NCI-H1105 treated with DMSO at 0.1 percent for 48 hours (cell line): ENCODE results near the gene KRT38.
"Not testable (repeated sequence)": the region's sequence is repeated elsewhere in the genome, so short reads cannot be mapped to it uniquely, and the experiment has no call there.

ENCODE experiments used
- DNase-seq: peaks from one replicate; lab custom pipeline; 2025; lab: John Stamatoyannopoulos, UW

The KRT38 gene

GRCh38 chr17:41395044-41395443, 45.7 kb downstream of the KRT38 start:
- DNase-seq = not testable (repeated sequence)

- DNase-seq = no peak
These were observed 46.4 kb downstream of the KRT38 start for GRCh38 chr17:41394254-41394996.

DNA sequence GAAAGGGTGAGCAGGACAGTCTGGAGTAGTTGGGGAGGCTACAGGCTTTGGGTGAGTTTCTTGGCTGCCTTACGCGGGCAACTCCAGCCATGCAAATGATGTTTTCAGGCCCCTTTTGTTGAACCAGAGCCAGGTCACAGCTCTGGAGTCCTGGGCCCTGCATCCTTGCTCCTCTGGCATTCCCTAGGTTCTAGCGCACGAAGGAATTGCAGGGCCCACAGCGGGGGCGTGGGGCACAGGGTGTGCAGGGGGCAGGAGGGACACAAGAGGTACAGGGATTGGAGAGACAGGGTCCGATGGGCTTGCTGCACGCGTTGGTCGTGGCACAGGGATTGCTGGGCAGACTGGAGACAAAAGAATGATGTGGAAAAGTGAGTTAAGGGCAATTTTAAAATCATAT, 47.0 kb downstream of the KRT38 start:
- no peak for DNase-seq

DNA sequence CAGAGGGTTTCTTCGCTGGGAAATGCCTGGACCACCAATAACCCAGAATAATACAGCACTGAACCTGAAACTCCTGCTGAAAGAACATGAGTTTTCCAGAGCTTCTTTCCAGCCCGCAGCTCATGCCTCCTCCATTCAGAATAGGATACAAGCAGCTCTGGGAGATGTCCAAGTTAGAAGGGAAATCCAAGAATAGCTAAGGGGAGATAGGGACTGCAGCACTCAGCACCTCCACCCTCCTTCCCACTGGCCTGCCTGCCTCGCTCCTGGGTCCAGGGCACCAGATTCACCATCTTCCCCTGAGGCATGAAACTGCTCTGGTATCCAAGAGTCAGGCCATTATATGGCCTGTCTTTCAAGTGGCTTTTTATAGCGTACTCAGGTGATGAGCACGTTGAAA, 47.5 kb downstream of the KRT38 start:
- DNase-seq = peak; percentile 14

DNA sequence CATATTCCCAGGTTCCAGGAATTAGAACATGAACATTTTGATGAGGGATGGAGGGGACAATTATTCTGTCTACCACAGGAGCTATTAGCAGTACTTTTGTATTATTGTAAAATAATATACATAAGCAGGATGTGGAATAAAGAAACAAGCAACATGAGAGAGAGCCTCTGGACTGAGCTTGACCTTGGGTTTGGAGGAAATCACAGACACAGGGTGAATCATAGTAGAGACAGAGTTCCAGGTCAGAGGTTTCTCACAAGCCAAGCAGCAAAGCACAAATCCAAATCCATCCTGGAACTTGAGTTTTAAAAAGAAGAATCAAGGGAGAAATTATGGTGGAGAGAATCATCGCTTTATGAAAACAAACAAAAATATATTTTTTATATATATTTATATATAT, 48.5 kb downstream of the KRT38 start:
- no peak for DNase-seq

DNA sequence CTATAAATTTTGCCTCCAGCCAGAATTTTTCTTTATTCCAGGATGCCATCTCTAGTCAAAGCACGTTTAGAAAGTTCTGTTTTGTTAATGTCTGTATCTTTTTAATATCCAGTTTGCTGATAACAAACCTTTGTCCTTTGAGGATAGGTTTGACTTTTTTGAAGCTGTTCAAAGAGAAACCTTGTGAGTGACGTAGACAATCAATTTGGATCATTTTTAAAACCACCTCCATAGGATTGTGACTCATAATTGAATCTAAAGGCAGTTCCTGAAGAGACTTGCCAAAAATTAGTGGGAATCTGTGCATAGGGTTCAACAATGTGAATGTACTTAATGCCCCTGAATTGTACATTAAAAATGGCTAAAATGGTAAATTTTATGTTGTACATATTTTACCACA, 49.2 kb downstream of the KRT38 start:
- DNase-seq = no peak

DNA sequence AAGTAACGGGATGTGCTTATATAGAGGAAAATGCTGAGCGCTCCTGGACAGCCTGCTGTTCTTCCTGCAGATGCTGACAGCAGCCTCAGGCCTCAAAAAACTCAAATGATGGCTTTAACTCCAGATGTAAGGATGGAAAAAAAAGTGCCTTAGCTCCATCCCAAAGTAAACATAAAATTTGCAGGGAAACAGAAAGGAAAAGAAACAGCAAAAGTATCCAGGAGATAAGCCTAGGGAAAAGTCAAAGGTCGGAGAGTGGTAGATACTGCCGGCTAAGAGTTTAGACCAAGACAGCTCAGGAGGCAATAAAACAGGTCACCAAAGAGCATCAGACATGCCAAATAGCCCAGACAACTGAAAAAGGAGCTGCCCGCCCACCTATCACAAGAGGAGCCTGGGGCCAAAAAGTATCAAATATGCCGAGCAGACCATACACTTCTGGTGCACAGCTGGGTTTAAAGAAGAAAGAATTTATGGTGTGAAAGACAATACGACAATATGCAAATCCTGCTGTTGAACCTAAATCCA, 50.3 kb downstream of the KRT38 start:
- DNase-seq = no peak

- DNase-seq = no peak
These were observed 53.1 kb downstream of the KRT38 start for GRCh38 chr17:41387670-41388069.

- no peak for DNase-seq
These were observed 54.6 kb downstream of the KRT38 start for GRCh38 chr17:41386227-41386626.
